GM18526 (cell line): ENCODE data around the gene DHX35.

ENCODE experiments used
- POLR2A ChIP-seq: IDR thresholded peaks from 3 replicates; pipeline ENCODE4 v1.6.1; 2011; ENCODE audit not compliant: insufficient read length; ENCODE audit errors: extremely low read depth

Gene DHX35

DNA sequence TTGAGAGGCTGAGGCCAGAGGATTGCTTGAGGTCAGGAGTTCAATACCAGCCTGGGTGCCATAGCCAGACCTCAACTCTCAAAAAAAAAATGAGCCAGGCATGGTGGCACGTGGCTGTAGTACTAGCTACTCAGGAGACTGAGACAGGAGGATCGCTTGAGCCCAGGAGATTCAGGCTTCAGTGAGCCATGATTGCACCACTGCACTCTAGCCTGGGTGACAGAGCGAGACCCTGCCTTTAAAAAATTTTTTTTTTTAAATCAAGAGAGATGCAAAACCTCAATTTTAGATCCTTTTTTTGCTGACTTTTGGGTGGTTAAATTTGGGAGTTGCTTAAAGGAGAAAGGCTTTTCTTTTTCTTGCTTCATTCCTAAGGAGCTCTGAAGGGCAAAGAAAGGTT lies 70.9 kb downstream of the DHX35 start:
- TF ChIP-seq POLR2A: no peak

DNA sequence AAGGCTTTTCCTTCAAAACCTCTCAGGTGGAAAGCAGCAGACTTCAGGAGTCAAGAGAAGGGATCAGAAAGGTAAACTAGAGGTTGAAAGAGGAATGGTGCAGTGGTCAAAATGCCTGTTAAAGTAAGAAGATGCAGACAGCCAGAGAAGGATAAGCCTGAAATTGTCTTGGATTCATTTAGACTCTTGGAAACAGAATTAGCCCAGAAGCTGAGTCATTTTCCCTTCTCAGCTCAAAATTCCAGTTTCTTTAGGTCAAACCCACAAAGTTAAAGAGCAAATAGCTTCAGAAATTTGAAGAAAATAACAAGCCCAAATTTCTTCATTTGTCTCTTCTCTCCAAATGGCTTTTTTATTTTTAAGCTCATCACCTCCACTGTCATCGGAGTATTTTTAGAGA lies 73.9 kb downstream of the DHX35 start:
- TF ChIP-seq POLR2A: no peak

DNA sequence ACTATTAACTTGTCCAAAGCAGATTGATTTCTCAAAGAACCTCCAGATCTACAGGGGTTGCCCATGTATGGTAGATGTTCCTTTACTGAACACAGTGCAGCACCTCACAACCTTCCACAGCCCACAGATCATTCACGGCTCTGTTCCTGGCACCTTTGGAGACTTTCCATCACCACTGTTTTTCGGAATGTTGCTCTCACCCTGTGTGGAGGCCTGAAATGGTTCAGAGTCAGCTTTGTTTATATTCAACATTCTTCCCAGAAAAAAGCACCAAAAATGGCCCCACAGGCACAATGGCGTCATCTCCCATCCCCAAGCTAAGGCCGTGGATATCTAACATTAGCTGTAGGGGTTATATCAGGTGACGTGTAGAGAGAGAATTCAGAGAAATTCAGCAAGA lies 74.7 kb downstream of the DHX35 start:
- TF ChIP-seq POLR2A: no peak

DNA sequence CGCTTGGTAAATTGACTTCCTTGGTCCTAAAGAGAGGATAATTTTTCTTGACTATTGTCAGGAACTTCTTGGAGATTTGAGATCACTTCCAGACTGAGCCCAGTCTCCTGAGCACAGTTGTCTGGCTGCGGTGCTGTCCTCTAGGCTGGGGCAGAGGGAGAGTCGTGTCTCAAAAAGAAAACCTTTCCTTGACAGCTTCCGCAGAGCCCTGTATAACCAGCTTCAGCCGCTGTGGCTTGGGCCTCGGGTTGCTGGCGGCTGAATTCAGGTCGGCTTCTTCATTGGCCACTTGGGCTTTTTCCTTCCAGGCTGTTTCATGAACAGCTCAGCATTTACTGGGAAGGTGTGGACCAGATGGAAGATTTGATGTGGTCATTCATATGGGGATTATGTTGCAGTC lies 75.9 kb downstream of the DHX35 start:
- no peak for TF ChIP-seq POLR2A

DNA sequence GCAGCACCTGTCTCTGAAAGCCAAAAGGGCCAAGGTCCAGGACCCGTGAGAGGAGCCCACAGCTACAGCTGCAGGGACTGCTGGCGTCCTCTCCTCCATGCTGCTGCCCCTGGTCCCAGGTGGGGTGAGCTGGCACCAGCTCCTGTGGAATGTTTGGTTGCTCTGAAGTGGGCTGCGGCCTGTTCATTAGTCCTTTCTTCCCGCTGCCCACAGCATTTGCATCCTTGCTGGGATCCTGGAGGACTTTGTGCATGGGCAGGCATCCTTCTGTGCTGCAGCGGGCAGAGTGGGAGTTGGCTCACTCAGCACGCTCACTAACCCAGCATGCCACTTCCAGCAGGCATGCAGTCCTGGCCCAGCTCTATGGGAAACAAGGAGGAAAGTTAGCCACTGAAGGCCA lies 76.4 kb downstream of the DHX35 start:
- TF ChIP-seq POLR2A: no peak

DNA sequence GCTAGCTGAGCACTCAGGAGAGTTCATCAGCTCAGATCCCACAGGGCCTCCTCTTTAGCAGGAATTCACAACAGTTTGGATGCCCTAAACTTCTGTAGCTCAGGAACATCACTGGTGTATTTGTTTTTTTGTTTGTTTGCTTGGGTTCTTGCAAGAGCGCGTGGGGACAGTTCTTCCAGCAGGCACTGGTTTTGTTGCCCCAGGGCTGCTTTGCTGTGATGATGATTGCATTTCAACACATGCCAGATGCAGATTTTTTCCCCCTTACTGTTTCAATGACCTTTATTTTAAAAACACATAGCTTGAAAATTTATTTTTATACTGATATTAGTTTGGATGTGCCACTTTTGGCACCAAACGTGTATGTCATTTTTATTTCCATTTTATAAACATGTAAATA lies 77.1 kb downstream of the DHX35 start:
- TF ChIP-seq POLR2A: no peak

DNA sequence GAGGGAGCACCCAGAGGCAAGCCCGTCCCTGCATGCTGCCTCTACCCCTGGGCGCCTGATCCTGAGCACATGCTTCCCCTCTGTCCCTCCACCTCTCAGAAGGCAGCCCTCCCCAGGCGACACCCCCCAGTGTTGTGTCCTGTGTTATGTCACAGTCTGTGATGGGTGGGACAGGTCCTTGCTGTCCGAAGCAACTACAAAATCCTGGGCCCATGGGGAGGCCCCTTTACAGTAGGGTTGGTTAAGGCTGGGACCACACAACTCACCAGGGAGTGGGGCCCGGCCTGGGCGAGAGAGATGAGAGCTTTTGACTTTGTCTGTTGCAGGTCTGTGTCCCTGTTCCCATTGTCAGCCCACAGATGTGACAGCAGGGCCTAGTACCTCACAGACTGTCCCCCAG lies 78.0 kb downstream of the DHX35 start:
- no peak for TF ChIP-seq POLR2A

DNA sequence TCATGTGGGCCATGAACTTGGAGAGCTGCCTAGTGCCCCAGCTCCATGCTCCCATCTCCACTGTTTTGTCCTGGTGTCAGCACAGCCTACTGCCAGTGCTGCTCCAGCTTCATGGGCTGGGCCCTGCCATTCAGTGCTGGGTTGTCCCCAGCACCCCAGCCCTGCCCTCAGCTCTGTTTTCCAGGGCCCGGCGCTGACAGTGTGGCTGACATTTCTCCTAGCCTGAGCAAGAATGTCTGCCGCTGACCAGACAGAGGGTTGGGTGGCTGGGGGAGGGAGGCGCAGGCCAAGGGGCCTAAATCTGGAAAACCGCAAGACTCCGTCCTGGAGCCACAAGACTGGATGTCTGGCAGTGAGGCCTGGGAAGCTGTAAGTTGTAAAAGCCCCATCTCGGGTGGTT lies 78.9 kb downstream of the DHX35 start:
- TF ChIP-seq POLR2A: no peak

DNA sequence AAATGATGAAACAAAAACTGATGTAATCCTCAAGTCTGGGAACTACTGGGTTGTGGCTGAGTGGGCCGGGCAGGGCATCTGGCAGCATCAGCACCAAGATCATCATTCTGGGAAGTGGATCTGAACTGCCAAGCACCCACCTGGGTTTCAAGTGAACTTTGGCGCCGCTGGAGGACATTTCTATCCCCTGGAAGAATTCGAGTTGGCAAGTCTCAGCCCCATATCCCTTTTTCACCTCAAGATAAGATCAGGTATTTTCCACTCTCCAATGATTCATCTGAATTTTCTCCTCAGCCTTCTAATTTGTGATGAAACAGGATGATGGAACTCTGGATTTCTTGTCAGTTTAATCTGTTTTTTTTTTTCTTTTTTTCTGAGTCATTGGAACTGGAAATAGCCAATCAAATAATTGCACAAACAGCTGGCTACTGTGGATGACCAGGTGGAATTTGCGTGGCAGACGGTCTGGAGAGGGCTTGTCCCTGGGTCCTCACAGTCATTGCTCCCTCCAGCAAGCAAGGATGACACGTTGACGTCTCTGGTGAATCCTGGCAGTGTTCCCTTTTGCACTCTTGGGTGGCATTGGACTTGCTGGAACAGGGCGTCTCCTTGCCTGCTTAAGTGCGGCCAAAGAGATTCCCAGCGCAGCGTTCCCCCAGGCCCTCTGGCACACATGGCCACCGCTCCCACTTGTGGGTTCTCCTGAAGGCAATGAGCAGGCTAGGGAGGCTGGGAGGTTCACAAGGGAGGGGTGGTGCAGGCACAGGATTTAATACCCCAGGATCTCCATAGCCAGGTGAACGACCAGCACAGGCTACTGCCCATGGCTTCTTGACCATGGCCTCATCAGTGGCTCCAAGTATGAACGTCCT lies 80.4 kb downstream of the DHX35 start:
- TF ChIP-seq POLR2A: no peak

DNA sequence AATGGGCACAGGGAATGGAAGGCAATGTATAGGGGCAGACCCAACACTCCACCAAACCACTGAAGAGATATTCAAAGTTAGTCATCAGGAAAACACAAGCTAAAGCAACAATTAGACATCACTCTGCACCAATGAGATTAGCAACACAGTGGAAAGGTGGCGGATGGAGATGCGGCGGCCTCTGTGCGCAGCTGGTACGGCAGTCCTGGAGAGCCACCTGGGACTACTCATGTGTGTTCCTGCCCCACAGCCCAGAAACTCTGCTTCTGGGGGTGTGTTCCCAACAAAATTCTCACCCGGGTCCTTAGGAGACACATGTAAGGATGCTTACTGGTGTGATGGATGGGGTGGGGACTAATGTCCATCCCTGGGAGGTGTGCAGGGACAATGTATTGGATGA lies 82.4 kb downstream of the DHX35 start:
- no peak for TF ChIP-seq POLR2A

DNA sequence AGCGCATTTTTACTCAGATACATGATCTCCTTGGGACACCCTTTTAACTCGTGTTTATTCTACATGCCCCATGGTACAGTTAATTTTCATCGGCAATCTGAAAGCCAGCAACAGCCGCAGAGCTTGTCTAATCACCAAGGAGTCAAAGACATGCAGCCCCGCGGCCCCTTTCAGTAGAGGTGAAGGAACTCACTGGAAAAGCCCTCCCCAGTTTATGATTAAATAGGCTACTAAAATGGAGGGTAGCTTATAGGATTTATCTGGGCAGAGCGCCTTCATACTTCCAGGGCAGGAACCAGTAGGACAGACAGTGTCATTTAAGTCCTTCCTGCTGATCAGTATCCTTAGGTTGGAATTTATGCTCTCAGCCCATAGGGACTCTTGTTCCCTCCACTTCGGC lies 83.5 kb downstream of the DHX35 start:
- no peak for TF ChIP-seq POLR2A

DNA sequence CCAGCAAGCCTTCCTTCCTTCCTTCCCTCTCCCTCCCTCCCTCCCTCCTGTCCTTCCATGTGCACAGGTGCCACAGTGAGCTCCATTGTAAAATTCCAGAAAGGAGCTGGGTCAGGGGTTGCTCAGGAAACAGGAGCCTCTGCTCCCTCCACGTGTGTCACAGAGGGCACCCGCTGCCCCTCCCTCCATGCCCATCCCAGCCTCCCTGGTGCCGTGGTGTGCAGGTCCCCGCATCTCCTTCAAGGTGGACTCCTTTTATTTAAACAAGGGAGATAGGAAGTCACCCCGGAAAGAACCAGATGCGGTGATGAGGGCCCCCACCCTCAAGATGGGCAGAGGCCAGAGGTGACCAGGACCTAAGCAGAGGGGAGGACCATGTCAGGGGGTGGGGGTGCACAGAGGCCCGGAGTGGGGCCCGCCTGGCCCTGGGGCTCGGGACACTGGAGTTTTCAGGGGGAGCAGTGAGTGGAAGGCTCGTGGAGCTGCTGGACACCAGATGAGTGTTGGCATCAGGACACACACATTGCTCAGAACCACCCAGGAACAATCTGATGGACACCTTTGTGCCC lies 85.4 kb downstream of the DHX35 start:
- TF ChIP-seq POLR2A: no peak

DNA sequence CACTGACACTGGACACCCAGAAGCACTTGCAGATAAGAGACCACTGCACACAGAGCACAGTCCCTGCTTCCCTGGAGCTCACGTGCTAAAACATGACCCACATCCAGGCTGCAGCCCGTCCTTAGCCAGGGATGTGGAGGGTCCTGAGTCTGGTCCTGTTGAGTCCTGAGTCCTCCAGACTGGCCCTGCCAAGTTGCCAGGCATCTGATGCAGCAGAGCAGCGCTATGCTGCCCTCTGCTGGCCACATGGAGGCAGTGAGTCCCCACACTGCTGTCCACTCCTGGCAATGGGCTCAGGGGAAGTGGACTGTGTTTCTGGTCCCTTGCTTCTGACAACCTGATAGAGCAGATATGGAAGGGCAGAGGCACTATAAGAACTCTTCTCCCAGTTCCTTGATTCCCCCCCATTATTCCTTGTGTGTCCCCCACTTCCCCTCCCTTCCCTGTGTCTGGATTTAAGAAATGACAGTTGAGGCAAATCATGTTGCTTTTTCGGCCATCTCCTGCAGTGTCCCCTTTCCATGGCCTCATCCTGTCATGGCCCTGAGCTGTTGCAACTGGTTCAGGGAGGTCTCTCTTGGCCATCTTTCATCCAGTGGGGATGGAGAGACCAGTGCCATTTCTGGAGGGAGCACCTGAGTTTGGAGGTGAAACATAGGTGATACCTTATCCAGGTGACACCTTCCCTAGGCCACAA lies 86.0 kb downstream of the DHX35 start:
- no peak for TF ChIP-seq POLR2A

DNA sequence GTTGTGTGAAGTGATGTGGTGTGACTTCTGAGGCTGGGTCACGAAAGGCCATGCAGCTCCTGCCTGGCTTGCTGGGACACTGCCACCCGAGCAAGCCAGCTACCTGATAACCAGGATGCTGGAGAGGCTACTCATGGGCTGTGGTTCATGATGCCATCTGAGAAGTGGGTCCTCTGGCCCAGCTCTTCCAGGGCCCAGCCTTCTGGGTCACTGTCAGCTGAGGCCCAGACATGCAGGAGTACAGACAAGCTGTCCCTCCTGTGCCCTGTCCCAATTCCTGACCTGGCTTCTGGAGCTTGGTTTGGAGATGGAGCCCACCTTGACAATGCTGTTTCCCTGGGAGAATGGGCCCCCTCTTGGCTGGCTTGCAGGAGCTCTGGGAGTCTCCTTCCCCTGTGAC lies 87.0 kb downstream of the DHX35 start:
- no peak for TF ChIP-seq POLR2A

DNA sequence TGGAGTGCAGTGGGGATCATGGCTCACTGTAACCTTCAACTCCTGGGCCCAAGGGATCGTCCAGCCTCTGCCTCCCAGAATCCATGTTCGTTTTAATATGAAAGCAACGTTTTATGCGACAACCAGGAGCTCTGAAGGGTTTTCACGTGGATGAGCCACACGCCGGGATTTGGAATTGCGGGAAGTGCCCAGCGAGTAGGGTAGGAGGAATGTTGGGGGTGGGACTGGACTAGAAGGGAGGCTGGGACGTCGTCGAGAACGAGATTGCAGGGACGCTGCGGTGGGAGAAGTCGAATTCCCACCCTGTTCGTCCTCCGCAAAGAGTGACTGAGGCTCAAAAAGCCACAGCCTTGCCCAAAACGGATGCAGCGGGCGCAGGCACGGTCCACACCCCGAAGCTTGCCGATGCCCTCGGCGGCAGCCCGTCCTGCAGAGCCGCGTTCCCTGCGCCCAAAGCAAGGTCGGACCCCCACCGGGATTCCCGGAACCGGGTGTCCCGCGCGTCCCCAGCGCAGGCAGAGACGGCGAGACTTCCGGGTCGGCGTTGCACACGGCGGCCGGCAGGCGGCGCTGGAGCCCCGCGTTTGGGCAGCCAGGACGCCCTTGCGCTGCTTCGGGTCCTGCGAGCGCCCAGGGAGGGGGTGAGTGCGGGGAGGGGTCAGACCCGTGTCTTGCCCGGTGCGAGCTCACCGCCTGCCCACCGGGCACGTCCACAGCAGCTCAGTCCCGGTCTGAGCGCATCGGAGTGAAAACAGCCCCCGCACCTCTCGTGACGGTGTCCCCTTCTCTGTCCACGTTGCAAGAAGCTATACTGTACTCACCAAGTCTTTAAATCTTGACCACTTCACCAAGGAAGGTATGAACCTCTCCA lies 87.8 kb downstream of the DHX35 start:
- peak; percentile 54 for TF ChIP-seq POLR2A
